Natural killer cell (primary cell): Measurements from ENCODE around the gene ASAP2. TPM values are rescaled to one million over a fixed set of nuclear protein-coding genes. Genes with fewer than 3 reads are reported as not detected.

Experiments used
- ATAC-seq, 3 donors: fragments of 150-1000 bp in 2 of 3; fragments of 200-7000 bp in 1 of 3; cut with Tn5 transposase; 1 replicate in 1 of 3; 2 replicates in 2 of 3; pipeline ENCODE4 v1.10.0; 2021; ENCODE audit warnings: mild to moderate bottlenecking in 2 of 3, moderate library complexity in 2 of 3
- DNase-seq, 2 donors: peaks; one replicate each; pipeline versions ENCODE4 v3.0.0 to v3.0.0-alpha.2; 2013 to 2021; ENCODE audit warnings: mixed read lengths in 1 of 2
- H3K27ac ChIP-seq: one replicate; pipeline ENCODE4 v1.5.1; 2013; ENCODE audit warnings: mild to moderate bottlenecking, low read length
- H3K27me3 ChIP-seq: one replicate; pipeline ENCODE4 v1.6.1; 2013; ENCODE audit warnings: low read length; ENCODE audit not compliant: control insufficient read depth, insufficient read depth
- H3K36me3 ChIP-seq: one replicate; pipeline ENCODE4 v1.6.1; 2013; ENCODE audit warnings: low read length; ENCODE audit not compliant: control insufficient read depth, insufficient read depth
- H3K4me1 ChIP-seq: one replicate; pipeline ENCODE4 v1.6.1; 2013; ENCODE audit warnings: low read length; ENCODE audit not compliant: control insufficient read depth, insufficient read depth
- H3K4me3 ChIP-seq: one replicate; pipeline ENCODE4 v1.5.1; 2013; ENCODE audit warnings: low read length
- H3K9me3 ChIP-seq: one replicate; pipeline ENCODE4 v1.6.1; 2013; ENCODE audit warnings: low read length; ENCODE audit not compliant: control insufficient read depth, insufficient read depth
- H3K27ac Mint-ChIP-seq, 2 donors: one replicate each; pipeline ENCODE4 v1.8.0; 2022; ENCODE audit warnings: mild to moderate bottlenecking in 2 of 2, mixed read lengths in 2 of 2, moderate library complexity in 1 of 2
- H3K27me3 Mint-ChIP-seq, 2 donors: one replicate each; pipeline ENCODE4 v1.8.0; 2022; ENCODE audit warnings: low read depth in 2 of 2, mixed read lengths in 2 of 2
- H3K36me3 Mint-ChIP-seq: one replicate; pipeline ENCODE4 v1.8.0; 2022; ENCODE audit warnings: mixed read lengths
- H3K4me1 Mint-ChIP-seq, 2 donors: one replicate each; pipeline ENCODE4 v1.8.0; 2022; ENCODE audit warnings: mixed read lengths in 2 of 2
- H3K4me3 Mint-ChIP-seq: one replicate; pipeline ENCODE4 v1.8.0; 2022; ENCODE audit warnings: mild to moderate bottlenecking, moderate library complexity, mixed read lengths
- H3K9me3 Mint-ChIP-seq, 2 donors: one replicate each; pipeline ENCODE4 v1.8.0; 2022; ENCODE audit warnings: mixed read lengths in 2 of 2
- CTCF ChIP-seq: fragments of 200-600 bp; IDR thresholded peaks from one replicate; pipeline ENCODE4 v1.8.0; 2022; ENCODE audit warnings: antibody characterized with exemption
- WGBS: methylation state at CpG from one replicate; pipeline ENCODE4 v1.1.7; 2013; ENCODE audit warnings: missing lambda C conversion rate; ENCODE audit not compliant: insufficient coverage; 5-methylcytosine and 5-hydroxymethylcytosine counted together
- intact Hi-C: fragments of 100-400 bp; cut with micrococcal nuclease; formaldehyde crosslinking; loops from one replicate; pipeline ENCODE4 v1.14.2; 2022
- total RNA-seq, 4 donors: library from RNA; stranded (reverse); fragments of 120-200 nt in 1 of 4; gene quantifications; one replicate each; pipeline versions ENCODE4 v1.2.3 to v1.2.4, GENCODE V29; 2013 to 2022

Gene ASAP2
- total RNA-seq, 3 donors from 2014 or later (not counting 1 experiment from before 2014, with no cell fraction given), result 0.20 to 1.8 (median 0.60) TPM

GRCh38 chr2:9235147-9236044 is 28.8 kb downstream of the ASAP2 start:
- WGBS, result 90% methylated on average over 16 of the region's 16 CpGs
- ATAC-seq (no peak), DNase-seq (no peak)
- Histone ChIP-seq H3K4me3 (no peak overlapping the region), H3K4me1 (peaks cover 18% of the 10 kb centered on the region), H3K9me3 (no peaks in the 10 kb centered on the region), H3K27ac (no peak overlapping the region), H3K27me3 (peaks cover 2% of the 10 kb centered on the region), H3K36me3 (no peaks in the 10 kb centered on the region)
- no peak overlapping the region for H3K4me3 Mint-ChIP-seq
- intact Hi-C loops, result no loop called here
- H3K9me3 Mint-ChIP-seq, result no peaks in the 10 kb centered on the region
- H3K27ac Mint-ChIP-seq, result no peak overlapping the region
- TF ChIP-seq CTCF, result no peak
- H3K4me1 Mint-ChIP-seq, result no peaks in the 10 kb centered on the region
- no peaks in the 10 kb centered on the region for H3K36me3 Mint-ChIP-seq
- peaks cover 12 to 18% of the 10 kb centered on the region in 2 donors for H3K27me3 Mint-ChIP-seq

- no peaks in the 10 kb centered on the region for H3K4me1 Mint-ChIP-seq
- no peak overlapping the region for H3K27ac Mint-ChIP-seq
- no peaks in the 10 kb centered on the region for H3K9me3 Mint-ChIP-seq
- H3K27me3 ChIP-seq, result peaks cover under 1% of the 10 kb centered on the region
- no peak overlapping the region for H3K4me3 Mint-ChIP-seq
- no peak overlapping the region for H3K4me3 ChIP-seq
- no peaks in the 10 kb centered on the region for H3K36me3 ChIP-seq
- no peaks in the 10 kb centered on the region for H3K36me3 Mint-ChIP-seq
- intact Hi-C loops, result no loop called here
- ATAC-seq (no peak), DNase-seq (no peak)
- 89% methylated on average over 7 of the region's 7 CpGs for WGBS
- TF ChIP-seq CTCF, result no peak
- H3K27ac ChIP-seq, result no peak overlapping the region
- H3K9me3 ChIP-seq, result no peaks in the 10 kb centered on the region
- H3K4me1 ChIP-seq, result peaks cover 14% of the 10 kb centered on the region
- H3K27me3 Mint-ChIP-seq, result peaks cover 12 to 18% of the 10 kb centered on the region in 2 donors
Measured at GRCh38 chr2:9236045-9236344, 29.4 kb downstream of the ASAP2 start.

- ATAC-seq, result no peak
- H3K36me3 ChIP-seq, result no peaks in the 10 kb centered on the region
- no peaks in the 10 kb centered on the region for H3K9me3 ChIP-seq
- H3K36me3 Mint-ChIP-seq, result no peaks in the 10 kb centered on the region
- no peak overlapping the region for H3K27ac Mint-ChIP-seq
- H3K9me3 Mint-ChIP-seq, result no peaks in the 10 kb centered on the region
- H3K4me3 Mint-ChIP-seq, result no peak overlapping the region
- H3K4me1 ChIP-seq, result peaks cover 6% of the 10 kb centered on the region
- intact Hi-C loops, result no loop called here
- 88% methylated on average over 6 of the region's 6 CpGs for WGBS
- TF ChIP-seq CTCF, result no peak
- no peaks in the 10 kb centered on the region for H3K27me3 ChIP-seq
- peaks cover 11 to 14% of the 10 kb centered on the region in 2 donors for H3K27me3 Mint-ChIP-seq
- no peak overlapping the region for H3K4me3 ChIP-seq
- no peak overlapping the region for H3K27ac ChIP-seq
- H3K4me1 Mint-ChIP-seq, result no peaks in the 10 kb centered on the region
- no peak for DNase-seq
Measured at GRCh38 chr2:9236867-9237266, 30.3 kb downstream of the ASAP2 start.

- WGBS, result 82% methylated on average over 5 of the region's 5 CpGs
- no peak for ATAC-seq
Measured at GRCh38 chr2:9237831-9238230, 31.2 kb downstream of the ASAP2 start.

More at GRCh38 chr2:9237831-9238230, 31.2 kb downstream of the ASAP2 start:
- Histone ChIP-seq H3K9me3 (no peaks in the 10 kb centered on the region), H3K4me3 (no peak overlapping the region), H3K36me3 (no peaks in the 10 kb centered on the region), H3K4me1 (peaks cover 5% of the 10 kb centered on the region), H3K27me3 (no peaks in the 10 kb centered on the region), H3K27ac (no peak overlapping the region)
- Mint-ChIP-seq H3K9me3 (no peaks in the 10 kb centered on the region), H3K27me3 (peaks cover 2 to 4% of the 10 kb centered on the region in 2 donors), H3K27ac (no peak overlapping the region), H3K36me3 (no peaks in the 10 kb centered on the region), H3K4me1 (no peaks in the 10 kb centered on the region), H3K4me3 (no peak overlapping the region)
- no peak for DNase-seq
- intact Hi-C loops, result no loop called here
- TF ChIP-seq CTCF, result no peak
